GM18511 (cell line): Measurements from ENCODE around the gene STX1B.
"Not testable (repeated sequence)": the region's sequence is repeated elsewhere in the genome, so short reads cannot be mapped to it uniquely, and the experiment has no call there.

Experiments used
- ATAC-seq: cut with Tn5 transposase; IDR thresholded peaks from one replicate; pipeline ENCODE4 v1.9.1; 2021; ENCODE audit warnings: mild to moderate bottlenecking, moderate library complexity; ENCODE audit not compliant: unreplicated experiment

The STX1B gene

DNA sequence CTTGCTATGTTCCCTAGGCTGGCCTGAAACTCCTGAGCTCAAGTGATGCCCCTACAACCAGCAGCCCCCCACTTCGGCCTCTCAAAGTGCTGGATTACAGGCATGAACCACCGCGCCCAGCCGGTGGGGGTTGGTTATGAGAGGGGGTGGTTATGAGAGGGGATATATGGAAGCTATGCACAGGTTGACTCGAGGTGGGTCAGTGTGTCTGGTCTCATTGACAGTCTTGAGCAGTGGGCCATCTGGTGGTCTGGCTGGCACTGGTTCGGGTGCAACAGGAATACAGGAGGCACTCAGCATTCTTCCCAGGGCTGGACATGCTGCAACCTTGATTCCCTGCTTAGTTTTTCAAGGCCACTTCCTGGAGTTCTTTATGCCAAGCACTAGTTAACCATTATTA is 5.6 kb upstream of the STX1B start:
- no peak for ATAC-seq

DNA sequence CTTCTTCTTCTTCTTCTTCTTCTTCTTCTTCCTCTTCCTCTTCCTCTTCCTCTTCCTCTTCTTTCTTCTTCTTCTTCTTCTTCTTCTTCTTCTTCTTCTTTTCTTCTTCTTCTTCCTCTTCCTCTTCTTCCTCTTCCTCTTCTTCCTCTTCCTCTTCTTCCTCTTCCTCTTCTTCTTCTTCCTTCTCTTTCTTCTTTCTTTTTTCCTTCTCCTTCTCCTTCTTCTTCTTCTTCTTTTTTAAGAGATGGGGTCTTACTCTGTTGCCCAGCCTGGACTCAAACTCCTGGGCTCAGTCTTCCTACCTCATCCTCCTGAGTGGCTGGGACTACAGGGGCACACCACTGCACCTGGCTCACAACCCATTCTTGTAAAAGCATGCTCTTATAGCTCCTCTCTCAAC is 2.9 kb upstream of the STX1B start:
- not testable (repeated sequence) for ATAC-seq

DNA sequence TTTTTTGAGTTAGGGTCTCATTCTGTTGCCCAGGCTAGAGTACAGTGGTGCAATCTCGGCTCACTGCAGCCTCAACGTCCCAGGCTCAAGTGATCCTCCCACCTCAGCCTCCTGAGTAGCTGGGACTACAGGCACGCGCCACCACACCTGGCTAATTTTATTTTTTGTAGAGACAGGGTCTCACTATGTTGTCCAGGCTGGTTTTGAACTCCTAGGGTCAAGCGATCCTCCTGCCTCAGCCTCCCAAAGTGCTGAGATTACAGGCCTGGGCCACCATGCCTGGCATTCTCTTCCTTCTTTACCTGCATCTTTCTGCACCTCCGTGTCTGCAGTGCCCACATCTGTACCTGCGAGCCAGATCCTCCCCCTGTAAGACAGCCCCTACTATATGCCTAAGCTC is 1.4 kb upstream of the STX1B start:
- ATAC-seq: not testable (repeated sequence)

DNA sequence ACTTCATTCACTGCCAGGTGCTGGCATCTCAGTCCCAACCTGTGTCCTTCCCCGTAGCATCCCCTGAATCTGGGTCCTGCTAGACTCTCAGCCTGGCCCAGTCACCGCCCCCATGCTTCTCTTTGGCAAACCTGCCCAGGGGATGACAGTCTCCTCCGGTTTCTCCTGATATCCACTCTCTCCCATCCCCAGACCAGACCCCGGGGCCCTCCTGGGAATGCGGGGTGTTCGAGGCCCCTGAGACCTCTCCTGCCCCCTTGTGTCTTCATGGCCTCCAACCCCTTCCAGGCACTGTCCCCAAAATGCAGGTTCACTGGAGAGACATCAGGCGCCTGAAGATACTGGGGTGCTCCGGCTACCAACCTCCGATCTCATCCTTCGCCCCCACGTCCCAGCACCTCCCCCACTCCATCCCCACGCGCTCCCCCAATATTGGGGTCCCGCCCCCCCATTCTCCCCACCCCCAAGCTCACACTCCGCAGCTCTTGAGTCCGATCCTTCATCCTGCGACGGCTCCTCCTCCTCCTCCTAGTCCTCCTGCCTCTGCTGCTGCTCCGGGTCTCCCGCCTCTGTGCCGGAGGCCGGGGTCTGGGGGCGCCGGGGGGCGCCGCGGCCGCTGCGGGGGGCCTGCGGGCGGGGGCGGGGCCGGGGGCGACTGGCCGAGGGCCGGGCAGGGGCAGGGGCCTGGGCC is 399 bp downstream of the STX1B start:
- ATAC-seq: no peak

DNA sequence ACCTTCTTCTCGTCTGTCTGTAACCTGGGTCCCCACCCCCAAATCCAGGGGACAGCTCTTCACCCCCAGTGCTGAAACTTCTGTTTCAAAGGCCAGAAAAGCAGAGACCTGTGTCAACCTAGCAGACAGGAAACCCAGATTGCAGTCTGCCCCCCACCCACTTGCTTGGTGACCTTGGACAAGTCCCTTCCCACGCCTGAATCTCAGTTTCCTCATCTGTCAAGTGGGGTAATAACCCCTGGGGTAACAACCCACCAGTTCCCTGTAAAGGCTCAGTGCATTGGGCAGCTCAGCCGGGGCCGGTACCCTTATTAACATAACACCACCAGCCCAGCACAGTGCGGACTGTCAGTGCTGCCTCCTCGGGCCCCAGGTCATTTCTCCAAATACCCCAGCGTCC is 1.3 kb downstream of the STX1B start:
- ATAC-seq: no peak

DNA sequence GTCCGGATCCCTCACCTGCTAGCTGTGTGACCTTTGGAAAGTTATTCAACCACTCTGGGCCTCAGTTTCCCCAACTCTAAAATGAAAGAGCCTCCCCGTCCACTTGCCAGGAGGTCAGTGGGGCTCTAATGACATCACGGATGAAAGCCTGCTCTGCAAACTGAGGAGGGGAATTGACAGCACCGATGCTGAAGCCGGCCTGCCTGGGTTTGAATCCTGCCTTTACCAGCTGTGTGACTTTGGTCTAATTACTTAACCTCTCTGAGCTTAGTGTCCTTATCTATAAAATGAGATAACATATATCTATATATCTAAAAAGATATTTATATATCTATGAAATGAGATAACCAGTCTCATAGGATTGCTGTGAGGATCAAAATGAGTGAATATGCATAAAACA is 1.9 kb downstream of the STX1B start:
- no peak for ATAC-seq

DNA sequence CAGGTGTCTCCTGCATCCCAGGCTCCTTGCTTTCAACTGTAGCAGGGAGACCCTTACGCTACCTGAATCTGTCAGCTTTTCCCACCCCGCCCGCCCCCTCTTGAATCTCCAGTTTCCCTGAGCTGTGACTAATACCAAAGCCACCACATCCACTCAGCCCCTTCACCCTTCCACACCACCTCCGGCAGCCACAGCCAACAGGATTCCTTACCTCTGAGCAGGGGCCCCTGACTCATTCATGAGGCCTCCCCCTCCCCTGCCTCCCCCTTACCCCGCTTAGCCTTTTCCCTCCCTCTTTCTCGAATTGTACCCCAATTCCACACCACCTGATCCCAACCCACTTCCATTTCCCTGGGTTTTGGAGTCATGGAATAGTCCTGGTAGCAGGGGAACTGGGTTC is 2.3 kb downstream of the STX1B start:
- no peak for ATAC-seq

DNA sequence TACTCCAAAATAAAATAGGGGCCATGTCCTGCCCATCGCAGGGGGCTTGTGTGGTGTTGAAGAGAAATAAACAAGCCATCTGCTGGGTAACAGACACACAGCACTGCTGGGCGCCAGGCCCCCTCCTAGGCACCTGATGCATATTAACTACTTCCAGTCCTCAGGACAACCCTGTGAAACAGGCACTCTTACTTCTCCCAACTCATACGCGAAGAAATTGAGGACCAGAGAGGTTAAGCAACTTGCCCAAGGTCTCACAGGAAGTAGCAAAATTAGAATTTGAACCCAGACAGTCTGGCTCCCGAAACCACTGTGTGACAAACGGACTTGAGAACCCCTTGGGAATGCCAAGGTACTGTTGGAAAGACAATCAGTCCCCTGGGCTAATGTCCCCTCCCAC is 2.8 kb downstream of the STX1B start:
- ATAC-seq: no peak

DNA sequence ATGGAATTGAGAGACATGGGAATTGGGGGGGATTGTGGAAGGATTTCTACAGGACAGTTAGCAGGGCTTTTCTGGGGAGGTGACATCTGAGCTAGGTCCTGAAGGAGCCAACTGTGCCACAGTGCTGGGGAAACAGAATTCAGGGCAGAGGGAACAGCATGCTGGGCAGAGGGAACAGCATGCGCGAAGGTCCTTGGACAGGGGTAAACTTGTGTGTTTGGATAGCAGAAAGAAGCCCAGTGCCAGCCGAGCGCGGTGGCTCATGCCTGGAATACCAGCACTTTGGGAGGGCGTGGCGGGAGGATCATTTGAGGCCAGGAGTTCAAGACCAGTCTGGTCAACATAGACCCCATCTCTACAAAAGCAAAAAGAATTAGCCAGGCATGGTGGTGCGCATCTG is 3.8 kb downstream of the STX1B start:
- no peak for ATAC-seq

DNA sequence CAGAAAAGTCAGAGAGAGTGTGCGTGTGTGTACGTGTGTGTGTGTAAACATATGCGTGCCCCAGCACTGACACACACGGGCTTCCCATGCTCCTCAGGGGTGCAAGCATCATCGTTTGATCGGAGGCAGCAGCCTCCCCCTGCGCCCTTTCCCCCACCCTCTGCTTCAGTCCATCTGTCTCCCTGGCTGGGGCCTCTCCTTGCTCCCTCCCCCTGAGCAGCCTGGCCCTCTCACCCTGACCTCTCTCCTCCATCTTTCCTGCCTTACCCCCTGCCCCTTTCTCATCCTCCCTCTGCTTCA is 4.4 kb downstream of the STX1B start:
- ATAC-seq: no peak

DNA sequence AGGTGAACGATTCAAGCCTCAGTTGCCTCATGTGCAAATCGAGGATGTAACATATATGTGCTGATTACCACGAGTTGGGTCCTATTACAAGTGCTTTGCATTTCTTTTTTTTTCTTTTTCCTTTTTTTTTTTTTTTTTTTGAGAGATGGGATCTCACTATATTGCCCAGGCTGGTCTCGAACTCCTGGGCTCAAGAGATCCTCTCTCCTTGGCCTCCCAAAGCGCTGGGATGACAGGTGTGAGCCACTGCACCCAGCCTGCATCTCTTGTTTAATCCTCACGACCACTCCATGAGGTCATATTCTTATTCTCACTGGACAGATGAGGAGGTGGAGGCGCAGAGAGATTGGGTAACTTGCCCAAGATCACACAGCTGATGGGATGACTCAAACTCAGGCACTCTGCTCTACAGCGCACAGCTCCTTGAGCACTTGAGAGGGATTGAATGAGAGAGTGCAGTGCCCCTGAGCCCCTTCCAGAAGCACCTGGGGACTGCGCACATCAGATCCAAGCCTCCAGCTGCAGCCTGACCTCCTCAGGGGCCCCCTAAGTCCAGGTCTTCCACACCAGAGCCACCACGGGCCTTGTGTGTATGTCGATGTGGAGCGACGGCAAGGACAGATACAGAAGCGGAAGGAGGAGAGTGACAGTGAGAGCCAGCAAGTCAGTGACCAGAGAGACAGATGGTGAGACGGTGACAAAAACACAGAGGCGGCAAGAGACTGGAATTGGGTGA is 4.9 kb downstream of the STX1B start:
- no peak for ATAC-seq

DNA sequence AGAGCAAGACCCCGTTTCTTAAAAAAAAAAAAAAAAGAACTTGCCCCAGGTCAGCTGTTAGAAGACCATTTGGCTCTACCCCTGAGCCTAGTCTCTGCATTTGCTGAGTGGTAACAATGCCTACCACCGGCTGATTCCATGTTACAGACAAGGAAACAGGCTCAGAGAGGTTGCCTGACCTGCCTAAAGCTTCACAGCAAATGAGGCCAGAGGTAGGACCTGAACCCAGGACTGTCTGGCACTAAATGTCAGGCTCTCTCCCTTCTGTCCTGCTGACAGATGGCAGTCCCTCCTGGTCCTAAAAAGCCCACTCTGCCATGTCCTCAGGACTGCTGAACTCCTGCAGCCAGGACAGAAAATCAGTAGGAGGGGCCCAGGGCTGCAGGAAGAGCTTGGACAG is 5.8 kb downstream of the STX1B start:
- ATAC-seq: no peak

DNA sequence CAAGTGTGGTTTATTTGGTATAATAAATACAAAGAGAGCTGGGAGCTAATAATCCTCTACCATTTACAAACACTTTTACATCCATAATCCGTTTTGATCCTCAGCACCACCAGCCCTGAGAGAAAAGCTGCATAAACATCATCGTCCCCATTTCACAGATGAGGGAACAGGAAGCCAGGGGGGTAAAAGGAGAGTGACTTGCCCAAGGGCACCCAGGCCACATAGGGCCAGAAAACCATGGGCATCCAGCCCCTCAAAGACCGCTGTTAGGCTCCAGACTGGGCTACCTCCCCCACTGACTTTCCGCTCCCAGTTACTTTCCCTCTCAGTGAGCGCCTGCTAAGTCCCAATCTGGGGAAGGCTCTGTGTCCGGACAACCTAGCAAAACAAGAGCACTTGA is 6.7 kb downstream of the STX1B start:
- no peak for ATAC-seq

DNA sequence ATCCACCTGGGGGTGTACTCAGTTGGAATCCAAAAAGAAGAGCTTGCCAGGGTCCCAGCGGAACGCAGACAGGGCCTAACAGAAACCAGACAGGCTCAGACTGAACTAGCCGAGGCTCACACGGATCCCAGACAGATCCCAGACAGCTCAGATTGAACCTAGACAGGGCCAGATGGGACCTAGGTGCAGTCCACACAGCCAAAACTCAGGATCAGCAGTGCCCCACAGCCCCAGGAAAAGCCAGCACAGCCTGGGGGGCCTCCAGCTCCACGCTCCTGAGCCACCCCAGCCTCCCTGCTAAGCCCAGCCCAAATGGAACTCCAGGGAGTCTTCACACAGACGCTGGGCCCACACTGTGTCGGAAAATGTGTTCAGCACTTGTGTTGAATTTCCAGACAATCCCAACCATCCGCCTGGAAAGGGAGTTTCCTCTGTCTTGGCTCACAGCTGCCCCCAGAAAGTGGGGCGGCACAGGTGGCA is 7.5 kb downstream of the STX1B start:
- ATAC-seq: no peak

DNA sequence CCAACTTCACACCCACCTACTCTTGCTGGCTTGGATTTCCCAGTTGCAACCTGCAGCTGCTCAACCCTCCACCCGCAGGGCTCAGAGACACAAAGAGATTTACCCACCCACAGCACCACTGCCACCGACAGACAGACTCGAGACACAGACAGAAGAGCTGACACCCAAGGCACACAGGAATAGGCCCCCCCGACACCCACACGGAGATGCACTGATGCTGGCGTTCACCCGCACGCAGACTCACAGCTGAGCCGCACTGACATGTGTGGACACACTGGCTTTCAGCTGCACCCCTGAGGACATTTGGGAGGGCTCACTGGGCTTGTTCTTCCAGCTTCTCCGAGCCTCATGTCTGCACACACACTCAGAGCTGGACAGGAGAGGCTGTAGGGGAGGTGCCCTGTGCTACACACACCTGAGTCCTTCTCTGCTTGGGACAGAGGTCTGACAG is 8.2 kb downstream of the STX1B start:
- ATAC-seq: no peak

DNA sequence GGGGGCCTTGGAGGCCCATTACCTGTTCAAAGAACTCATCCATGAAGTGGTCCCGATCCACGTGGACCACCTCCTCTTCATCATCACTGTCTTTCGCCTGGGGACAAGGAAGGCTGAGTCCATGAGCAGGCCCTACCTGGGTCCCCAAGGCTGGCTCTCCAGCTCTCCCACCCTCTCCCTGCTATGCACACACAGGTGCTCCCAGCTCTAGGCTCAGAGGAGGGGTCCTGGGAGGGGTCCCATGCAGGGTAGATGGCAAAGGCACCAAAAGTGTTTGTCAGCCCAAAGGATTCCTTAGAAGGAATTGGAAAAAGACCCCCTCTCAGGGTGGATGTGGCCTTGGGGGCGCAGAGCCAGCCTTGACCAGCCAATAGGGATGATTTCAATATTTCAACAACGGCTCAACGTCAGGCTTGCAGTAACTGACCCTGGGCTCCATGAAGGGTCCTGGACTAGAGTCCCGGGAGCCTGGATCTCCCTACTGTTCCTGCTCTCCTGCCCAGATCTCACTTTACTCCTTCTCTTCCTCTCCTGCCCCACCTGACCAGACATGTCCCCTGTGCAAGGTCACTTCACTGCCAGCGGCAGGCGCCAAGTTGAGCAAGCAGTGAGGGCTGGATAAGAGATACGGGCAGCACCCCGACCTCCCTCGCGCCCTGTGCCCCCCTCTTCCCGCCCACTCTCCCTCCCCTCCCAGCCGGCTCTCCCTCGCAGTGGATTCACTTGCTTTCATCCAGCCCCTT is 8.8 kb downstream of the STX1B start:
- no peak for ATAC-seq

DNA sequence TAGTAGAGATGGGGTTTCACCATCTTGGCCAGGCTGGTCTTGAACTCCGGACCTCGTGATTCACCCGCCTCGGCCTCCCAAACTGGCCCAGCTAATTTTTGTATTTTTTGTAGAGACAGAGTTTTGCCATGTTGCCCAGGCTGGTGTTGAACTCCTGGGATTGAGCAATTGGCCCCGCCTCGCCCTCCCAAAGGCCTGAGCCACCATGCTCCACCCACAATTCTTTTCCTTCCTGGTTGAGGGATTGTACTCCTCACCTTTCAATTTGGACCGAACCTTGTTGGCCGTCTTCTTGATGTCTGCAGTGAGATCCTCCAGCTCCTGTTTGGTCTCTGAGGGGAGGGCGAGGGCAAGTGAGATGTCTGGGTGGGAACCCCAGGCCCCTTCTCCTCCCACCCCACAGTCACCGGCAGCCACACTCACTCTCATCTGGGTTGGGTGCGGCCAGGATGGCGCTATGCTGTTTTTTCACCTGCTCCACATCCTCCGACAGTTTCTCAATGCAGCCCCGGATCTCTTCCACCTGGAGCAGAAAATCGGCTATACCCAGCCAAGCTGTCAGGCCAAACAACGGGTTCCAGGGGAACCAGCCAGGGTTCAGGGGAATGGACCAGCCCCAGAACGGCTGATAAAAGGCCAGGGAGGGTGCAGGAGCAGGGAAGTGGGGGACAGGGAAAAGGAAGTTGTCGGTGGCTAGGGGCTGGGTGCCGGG is 9.6 kb downstream of the STX1B start:
- ATAC-seq: no peak

DNA sequence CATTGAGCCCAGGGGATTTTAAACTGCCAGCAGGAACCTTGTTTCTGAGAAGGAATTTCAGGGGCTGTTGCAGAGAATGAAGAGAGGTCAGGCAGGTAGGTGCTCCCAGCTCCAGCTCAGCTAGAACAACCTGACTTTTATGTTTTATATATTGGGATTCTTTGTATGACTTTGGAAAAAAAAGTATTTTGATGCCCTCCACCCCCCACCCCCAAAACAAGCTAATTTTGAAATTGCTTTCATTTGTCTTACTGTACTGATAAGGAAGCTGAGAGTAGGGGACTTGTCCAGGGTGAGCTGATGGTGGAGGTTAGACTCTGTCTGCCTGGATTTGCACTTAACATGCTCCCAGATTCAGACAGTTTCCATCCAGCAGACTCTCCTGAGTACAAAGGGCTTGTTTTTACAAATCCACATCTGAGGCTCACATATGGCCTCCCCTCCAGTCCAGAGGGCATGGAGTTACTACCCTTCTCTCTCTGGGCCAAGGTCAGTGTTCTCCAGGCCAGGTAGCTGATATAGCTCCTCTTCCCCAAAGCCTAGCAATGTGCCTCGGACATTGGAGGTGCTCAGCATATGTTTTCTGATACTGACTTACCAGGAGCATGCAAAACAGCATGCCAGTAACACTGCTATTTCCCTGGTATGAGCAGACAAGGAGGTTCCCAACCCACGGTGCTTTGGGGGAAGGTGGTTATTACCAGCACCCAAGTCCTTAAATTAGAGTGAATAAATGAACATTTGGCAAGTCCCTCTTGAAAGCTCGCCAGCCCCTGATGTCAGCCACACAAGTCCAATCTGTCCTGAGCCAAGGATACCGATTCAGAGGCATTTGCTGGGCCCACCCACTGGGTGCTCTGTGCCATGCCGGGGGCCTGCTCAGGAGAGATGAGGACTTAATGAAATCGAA is 11.3 kb downstream of the STX1B start:
- ATAC-seq: no peak

DNA sequence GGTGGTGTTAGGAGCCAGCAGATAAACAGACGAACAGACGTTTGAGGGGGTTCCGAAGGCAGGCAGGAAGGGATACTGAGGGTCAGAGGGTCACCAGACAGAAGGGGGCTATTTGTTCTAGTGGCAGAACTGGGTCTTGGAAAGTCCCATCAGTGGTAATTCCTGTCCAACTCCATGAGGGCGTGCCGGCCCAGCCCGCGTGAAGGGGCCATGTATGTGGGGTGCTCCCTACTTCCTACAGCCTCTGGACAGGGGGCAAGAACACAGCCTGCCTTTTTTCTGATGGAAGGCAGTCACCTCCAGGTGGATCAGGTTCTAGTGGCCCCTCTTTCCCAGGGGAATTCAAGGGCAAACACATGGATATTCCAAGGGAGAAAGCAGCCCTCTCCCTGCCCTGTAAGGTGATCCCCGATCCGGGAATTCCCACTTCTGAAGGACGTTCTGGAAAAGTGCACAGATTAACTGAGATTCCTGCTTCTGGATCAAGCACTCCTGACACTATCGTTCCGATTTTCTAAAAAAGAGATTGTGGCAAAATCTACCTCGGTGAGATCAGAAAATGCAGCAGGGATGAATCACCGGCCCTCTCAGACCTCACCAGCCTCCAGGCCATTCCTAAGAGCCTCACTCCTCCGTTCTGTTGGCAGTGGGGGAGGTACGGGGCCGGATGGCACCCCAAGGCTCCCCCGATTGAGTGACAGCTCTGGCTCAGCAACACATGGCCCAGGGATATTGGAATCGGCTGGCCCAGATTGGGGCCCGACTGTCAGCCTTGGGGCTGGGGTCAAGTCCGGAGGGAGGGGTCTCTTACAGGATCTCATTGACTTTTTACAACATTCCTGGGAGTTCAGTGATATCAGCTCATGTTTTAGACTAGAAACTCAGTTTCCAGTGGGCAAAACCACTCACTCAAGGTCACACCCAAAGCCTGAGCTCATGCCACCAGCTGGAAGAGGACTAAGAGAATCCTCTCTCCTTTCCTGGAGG is 12.4 kb downstream of the STX1B start:
- no peak for ATAC-seq
